GM19238 (cell line): Measurements from ENCODE around the gene DAPP1.
A peak's percentile ranks its signal among the peaks of the same experiment; 100 is the strongest.
"Not testable (repeated sequence)": the region's sequence is repeated elsewhere in the genome, so short reads cannot be mapped to it uniquely, and the experiment has no call there.

Experiments
- DNase-seq: peaks from one replicate; pipeline ENCODE4 v3.0.0; 2011; ENCODE audit warnings: low spot score; ENCODE audit not compliant: insufficient read length

Gene DAPP1

GRCh38 chr4:99816545-99817308 lies at the start of gene DAPP1:
Gene DAPP1 (plus strand): TSS chr4:99816827. CDS start chr4:99816914, 87 bp downstream.
- peak; percentile 58 for DNase-seq

DNA sequence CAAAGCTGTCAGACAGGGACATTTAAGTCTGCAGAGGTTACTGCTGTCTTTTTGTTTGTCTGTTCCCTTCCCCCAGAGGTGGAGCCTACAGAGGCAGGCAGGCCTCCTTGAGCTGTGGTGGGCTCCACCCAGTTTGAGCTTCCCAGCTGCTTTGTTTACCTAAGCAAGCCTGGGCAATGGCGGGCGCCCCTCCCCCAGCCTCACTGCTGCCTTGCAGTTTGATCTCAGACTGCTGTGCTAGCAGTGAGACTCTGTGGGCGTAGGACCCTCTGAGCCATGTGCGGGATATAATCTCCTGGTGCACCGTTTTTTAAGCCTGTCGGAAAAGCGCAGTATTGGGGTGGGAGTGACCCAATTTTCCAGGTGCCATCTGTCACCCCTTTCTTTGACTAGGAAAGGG lies 45.8 kb upstream of the DAPP1 start:
- not testable (repeated sequence) for DNase-seq

DNA sequence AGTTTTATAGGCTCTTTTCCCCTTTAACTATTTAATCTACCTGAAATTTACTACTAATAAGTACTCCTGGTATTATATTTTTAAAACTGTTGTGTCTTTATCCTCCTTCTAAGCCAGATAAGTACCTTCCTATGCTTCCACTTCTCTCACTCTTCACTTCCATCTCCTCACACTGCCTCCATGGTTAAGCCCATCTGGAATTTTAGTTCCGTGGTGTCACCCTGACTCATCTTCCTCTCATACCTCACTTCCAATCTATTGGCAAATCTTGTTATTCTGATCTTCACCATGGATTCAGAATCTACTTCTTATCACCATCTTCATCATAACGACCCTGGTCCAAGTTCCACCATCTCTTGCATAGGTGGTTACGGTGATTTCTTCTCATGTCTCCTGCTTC lies 32.7 kb upstream of the DAPP1 start:
- DNase-seq, result no peak

- no peak for DNase-seq
Observed at GRCh38 chr4:99784842-99785241, 31.8 kb upstream of the DAPP1 start.

GRCh38 chr4:99790796-99791617 lies 25.6 kb upstream of the DAPP1 start:
- no peak for DNase-seq

DNA sequence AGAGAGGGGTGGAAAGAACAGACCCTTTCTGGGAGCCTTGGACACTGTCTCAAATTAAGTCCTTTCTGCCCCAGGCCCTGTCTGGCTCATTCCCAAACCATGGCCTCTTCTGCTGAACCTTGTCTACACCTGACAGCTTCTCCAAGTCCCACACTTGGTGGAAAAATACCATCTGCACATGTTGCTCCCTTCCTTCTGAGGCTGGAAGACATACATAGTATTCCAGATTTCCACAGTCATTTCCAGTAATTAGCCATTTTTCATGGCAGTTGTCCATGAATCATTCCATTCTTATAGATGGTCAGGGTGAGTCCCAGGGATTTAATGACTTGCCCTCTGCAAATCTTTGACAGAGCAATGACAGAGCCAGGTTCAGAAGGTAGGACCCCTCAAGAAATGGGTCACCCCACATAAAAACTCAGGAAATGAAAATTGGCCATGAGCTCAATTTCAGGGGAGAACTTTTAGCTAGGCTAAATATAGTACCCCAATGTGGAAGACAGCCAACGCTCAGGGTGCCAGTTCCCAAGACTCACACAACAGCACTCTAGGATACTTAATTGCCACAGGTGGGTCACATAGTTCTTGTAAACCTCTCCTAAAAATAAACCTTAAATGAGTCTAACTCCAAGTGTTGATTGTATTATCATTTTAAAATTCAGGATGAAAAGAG lies 16.2 kb upstream of the DAPP1 start:
- DNase-seq, result no peak

- no peak for DNase-seq
Observed at GRCh38 chr4:99801005-99801699, 15.5 kb upstream of the DAPP1 start.

DNA sequence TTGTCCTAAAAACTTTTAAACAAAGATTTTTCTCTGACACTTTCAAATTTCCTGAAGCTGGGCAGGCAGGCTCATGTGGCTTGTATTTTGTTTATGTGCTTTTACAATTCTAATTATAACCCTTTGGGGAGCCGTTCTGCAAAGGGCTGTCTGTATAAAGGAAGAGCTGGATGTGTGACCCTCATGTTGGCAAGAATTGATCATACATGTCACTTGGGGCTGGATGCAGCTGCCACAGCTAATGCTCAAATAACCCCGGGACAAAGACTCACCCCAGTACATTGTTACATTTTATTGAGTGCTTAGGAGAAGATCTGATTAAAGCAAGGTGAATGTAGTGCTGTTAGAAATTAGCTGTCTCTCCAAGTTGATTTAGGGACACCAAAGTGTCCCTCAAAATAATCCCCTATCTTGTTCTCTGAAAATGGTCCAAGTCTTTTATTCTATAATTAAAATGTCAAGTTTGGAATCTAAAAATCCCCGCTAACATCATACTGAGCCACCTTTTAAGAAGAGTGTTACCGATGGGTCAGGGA lies 13.0 kb upstream of the DAPP1 start:
- DNase-seq, result no peak

DNA sequence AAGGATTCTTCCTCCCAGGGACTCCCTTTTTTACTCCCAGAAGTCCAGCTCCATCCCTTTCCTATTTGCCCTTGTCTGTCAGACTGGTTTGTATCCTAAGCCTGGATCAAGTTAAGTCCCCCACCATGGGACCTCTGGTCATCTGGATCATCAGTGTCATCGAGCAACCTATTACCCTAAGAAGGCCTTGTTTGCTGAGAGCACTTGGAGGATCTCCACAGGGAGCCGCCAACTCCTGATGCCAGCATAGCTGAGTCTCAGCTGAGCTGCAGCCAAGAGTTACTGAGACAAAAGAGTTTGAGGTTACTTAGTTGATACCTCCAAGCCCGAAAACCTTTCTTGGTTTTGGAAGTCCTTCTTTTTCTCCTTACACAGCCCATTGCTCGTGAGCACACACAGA lies 10.1 kb upstream of the DAPP1 start:
- DNase-seq, result no peak

GRCh38 chr4:99807666-99808065 lies 9.0 kb upstream of the DAPP1 start:
- no peak for DNase-seq

DNA sequence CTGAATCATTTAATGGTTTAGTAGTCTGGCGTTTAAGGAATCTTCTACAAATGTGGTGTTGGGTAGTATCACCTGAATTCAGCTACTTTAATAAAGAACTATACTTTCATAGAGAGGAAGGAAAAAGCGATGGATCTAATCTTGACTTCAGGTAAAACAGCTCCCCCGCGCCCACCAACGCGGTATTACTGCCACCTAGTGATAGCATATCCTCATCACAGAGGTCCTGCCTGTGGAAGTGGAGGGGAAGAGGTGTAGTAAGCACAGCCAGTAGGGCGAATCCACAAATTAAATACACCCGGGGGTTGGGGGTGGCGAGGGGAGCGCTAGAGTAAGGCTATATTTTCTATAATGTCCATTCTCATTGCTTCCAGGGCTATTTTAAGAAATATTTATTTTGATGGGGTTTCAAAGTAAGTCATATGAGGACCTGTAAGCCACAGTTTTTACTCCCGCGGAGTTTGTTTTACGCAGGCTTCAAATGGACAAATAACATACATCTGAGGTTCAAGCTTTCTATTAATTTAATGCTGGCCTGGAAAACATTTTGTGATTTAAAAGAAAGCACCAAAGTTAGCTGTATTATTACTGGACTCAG lies 8.3 kb upstream of the DAPP1 start:
- peak; percentile 35 for DNase-seq

- DNase-seq, result no peak
Observed at GRCh38 chr4:99809326-99809725, 7.3 kb upstream of the DAPP1 start.

DNA sequence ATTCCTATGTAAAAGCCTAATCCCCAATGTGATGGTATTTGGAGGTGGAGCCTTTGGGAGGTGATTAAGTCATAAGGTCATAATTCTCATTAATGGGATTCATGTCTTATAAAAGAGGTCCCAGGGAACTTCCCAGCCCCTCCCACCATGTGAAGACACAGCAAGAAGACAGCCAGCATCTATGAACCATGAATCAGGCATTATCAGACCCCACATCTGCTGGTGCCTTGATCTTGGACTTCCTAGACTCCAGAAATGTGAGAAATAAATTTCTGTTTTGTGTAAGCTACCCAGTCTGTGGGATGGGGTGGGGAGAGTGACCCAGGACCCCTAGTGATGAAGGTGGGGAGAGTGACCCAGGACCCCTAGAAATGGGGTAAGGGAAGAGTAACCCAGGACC lies 6.1 kb upstream of the DAPP1 start:
- DNase-seq, result no peak

DNA sequence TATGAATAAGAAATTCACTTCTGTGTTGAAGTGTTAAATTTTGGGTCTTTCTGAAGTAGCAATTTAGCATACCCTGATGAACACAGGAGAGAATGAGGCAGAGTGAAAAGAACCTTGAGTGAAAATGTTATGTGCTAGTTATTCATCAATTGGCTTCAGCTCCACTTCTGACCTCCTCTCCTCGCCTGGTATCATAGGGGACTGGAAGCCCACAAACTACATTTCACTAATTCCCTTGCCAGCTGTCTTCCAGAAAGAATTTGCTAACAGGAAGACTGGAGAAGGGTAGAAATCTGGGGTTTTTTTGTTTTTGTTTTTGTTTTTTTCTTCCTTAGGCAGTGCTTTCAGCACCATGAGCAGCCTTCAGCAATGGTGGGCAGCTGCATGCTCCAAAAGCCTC lies 5.5 kb upstream of the DAPP1 start:
- no peak for DNase-seq

DNA sequence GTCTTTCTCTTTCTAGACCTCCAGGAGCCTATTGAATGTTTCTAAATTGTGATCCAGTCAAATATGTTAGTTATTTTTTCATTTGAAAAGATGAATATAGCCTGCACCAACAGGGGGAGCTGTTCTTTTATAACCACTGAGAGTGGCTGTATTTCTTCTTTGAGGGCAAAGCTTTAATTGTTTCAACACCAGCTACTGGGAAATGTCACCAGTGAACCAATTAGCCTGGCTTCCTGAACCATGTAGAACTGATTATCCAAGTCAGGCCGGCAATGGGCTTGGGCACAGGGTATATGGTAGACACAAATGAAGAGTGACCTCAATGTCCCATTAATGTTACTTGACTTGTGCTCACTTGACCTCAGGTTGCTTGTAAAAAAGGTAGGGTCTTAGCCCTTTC lies 4.8 kb upstream of the DAPP1 start:
- DNase-seq, result no peak

GRCh38 chr4:99815597-99816011 lies 1.0 kb upstream of the DAPP1 start:
- DNase-seq, result no peak

DNA sequence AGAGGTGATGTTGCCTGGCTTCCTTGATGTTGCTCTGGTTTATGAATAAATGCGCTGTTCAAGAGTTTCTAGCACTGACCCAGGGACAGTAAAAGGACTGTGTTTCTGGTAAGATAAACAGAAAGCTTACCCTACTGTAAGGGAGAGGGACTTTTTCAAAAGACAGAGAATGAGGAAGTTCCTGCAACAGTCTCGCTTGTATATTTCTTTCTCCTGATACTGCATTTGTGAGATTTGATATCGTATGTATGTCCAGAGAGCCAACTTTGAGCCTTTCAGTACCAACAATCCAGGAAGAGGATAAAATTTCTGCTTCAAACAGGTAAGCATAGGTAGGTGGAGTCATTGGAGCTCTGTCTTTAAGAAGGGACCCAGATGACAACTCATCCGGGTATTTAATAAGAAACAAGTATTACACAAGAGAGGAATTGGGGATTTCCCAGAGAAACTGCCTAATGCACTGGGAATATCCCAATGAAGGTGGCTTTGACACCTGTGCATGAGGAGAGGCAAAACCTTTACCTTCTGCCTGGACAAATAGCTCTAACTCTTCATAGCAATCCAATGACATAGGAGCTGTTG lies 773 bp downstream of the DAPP1 start:
- no peak for DNase-seq

- DNase-seq, result no peak
Observed at GRCh38 chr4:99818661-99819060, 2.0 kb downstream of the DAPP1 start.

DNA sequence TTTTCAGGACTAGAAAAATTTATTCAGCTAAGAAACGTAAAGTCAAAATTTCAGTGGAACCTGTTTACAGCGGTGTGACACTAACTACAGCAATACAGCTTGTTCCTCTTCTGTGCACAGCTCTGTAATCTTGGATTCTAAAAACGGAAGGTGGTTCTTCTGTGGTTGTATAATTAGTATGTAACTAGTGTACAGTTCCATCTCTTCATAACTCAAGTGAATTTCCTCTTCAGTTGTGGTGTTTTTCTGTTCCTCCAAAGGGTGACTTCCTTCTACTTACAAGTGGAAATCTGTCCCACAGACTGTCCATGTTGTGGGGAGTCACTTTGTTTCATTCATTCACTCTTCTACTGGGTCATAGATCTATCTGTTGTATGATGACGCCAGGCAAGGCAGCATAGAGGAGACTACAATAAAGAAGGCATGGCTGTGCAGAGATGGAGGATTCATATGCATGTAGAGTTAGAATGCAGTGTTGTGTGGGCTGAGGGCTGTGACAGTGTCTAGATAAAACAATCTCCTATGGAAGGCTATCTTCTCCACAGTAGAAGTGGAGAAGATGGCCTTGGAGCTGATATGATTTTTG lies 5.4 kb downstream of the DAPP1 start:
- DNase-seq, result no peak

GRCh38 chr4:99822734-99823133 lies 6.1 kb downstream of the DAPP1 start:
- no peak for DNase-seq
